ENCODE data around the gene RXRA. TPM values are rescaled to one million over a fixed set of nuclear protein-coding genes. Genes with fewer than 3 reads are reported as not detected.

RXRA gene
- total and polyA plus RNA-seq, 2 donors (not counting 1 experiment from before 2014, with no cell fraction given): 2.6 to 6.8 TPM

GRCh38 chr9:134356496-134357470 is 30.5 kb downstream of the RXRA start:
- Histone ChIP-seq H3K27me3 (replicated peaks in 1 of 4; ENCODE audit: control extremely low read depth in 1 of 4, control insufficient read depth in 3 of 4, insufficient read depth in 4 of 4, low read length in 3 of 4) (no peaks in the 10 kb centered on the region), H3K9me3 (ENCODE audit: control extremely low read depth in 1 of 3, control insufficient read depth in 2 of 3, insufficient read depth in 1 of 3, low read length in 2 of 3) (no peaks in the 10 kb centered on the region), H3K4me3 (ENCODE audit: control extremely low read depth in 1 of 5, extremely low read depth in 1 of 5, insufficient read depth in 1 of 5, low read depth in 2 of 5, low read length in 4 of 5) (no peak overlapping the region), H3K36me3 (replicated peaks in 1 of 2; ENCODE audit: control extremely low read depth in 1 of 2, control insufficient read depth in 1 of 2, extremely low read depth in 1 of 2, insufficient read depth in 2 of 2, low read length in 1 of 2) (no peaks in the 10 kb centered on the region), H3K79me2 (ENCODE audit: control insufficient read depth, insufficient read depth, low read length) (no peaks in the 10 kb centered on the region), H2AFZ (ENCODE audit: insufficient read depth, low read depth, low read length, poor library complexity, severe bottlenecking) (no peak overlapping the region), H4K20me1 (ENCODE audit: control insufficient read depth, insufficient read depth, low read length, poor library complexity, severe bottlenecking) (no peaks in the 10 kb centered on the region), H3K4me2 (replicated peaks; ENCODE audit: low read depth, low read length, poor library complexity, severe bottlenecking) (no peak overlapping the region), H3K9ac (ENCODE audit: low read length) (no peak overlapping the region), H3K4me1 (ENCODE audit: control insufficient read depth in 2 of 2, insufficient read depth in 2 of 2, low read length in 2 of 2) (no peaks in the 10 kb centered on the region), H3K27ac (ENCODE audit: low read length in 2 of 2) (no peak overlapping the region)
- Mint-ChIP-seq H3K27me3 (no peaks in the 10 kb centered on the region), H3K4me3 (no peak overlapping the region), H3K4me1 (no peaks in the 10 kb centered on the region), H3K9me3 (ENCODE audit: insufficient read depth) (no peaks in the 10 kb centered on the region), H3K27ac (no peak overlapping the region)
- TF ChIP-seq EZH2 (IDR thresholded peaks at IDR 0.05; ENCODE audit: borderline replicate concordance, insufficient read depth, low read depth, low read length, poor library complexity, severe bottlenecking) (no peak), CTCF (IDR thresholded peaks at IDR 0.05) (no peak)
- ChIA-PET CTCF (no interaction called here), POLR2A (no interaction called here)
- ATAC-seq (ENCODE audit: low read depth) (no peak), DNase-seq (no peak)
- intact Hi-C loops (cut with micrococcal nuclease): no loop called here
- 91% methylated on average over 26 of the region's 29 CpGs for WGBS (ENCODE audit: insufficient coverage)

DNA sequence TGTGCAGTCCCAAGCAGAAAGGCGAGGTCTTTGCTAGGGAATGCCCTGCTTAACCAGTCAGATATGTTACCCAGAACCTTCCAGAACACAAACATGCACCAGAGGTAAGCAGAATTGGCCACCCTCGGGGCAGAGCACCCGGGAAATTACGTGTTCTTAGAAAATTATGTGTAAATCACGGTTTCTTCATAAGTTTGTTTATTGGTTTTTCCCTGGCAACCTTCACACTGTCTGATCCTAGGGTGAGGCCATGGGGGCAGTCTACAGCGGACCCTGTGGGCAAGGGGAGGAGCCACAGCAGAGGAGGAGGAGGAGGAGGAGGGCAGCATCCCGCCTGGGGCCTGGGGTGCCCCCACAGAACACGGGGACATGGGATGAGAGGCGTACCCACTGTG is 31.4 kb downstream of the RXRA start:
- Mint-ChIP-seq H3K4me1 (no peaks in the 10 kb centered on the region), H3K27me3 (no peaks in the 10 kb centered on the region), H3K4me3 (no peak overlapping the region), H3K9me3 (ENCODE audit: insufficient read depth) (no peaks in the 10 kb centered on the region), H3K27ac (no peak overlapping the region)
- no peak for ATAC-seq (ENCODE audit: low read depth)
- Histone ChIP-seq H2AFZ (ENCODE audit: insufficient read depth, low read depth, low read length, poor library complexity, severe bottlenecking) (no peak overlapping the region), H3K36me3 (replicated peaks in 1 of 2; ENCODE audit: control extremely low read depth in 1 of 2, control insufficient read depth in 1 of 2, extremely low read depth in 1 of 2, insufficient read depth in 2 of 2, low read length in 1 of 2) (no peaks in the 10 kb centered on the region), H3K9ac (ENCODE audit: low read length) (no peak overlapping the region), H4K20me1 (ENCODE audit: control insufficient read depth, insufficient read depth, low read length, poor library complexity, severe bottlenecking) (no peaks in the 10 kb centered on the region), H3K4me3 (ENCODE audit: control extremely low read depth in 1 of 5, extremely low read depth in 1 of 5, insufficient read depth in 1 of 5, low read depth in 2 of 5, low read length in 4 of 5) (no peak overlapping the region), H3K9me3 (ENCODE audit: control extremely low read depth in 1 of 3, control insufficient read depth in 2 of 3, insufficient read depth in 1 of 3, low read length in 2 of 3) (no peaks in the 10 kb centered on the region), H3K79me2 (ENCODE audit: control insufficient read depth, insufficient read depth, low read length) (no peaks in the 10 kb centered on the region), H3K27me3 (replicated peaks in 1 of 4; ENCODE audit: control extremely low read depth in 1 of 4, control insufficient read depth in 3 of 4, insufficient read depth in 4 of 4, low read length in 3 of 4) (no peaks in the 10 kb centered on the region), H3K4me1 (ENCODE audit: control insufficient read depth in 2 of 2, insufficient read depth in 2 of 2, low read length in 2 of 2) (no peaks in the 10 kb centered on the region), H3K4me2 (replicated peaks; ENCODE audit: low read depth, low read length, poor library complexity, severe bottlenecking) (no peak overlapping the region), H3K27ac (ENCODE audit: low read length in 2 of 2) (no peak overlapping the region)
- ChIA-PET CTCF (no interaction called here), POLR2A (no interaction called here)
- TF ChIP-seq CTCF (IDR thresholded peaks at IDR 0.05): no peak
- TF ChIP-seq EZH2 (IDR thresholded peaks at IDR 0.05; ENCODE audit: borderline replicate concordance, insufficient read depth, low read depth, low read length, poor library complexity, severe bottlenecking): no peak
- DNase-seq: no peak
- intact Hi-C loops (cut with micrococcal nuclease): no loop called here
- WGBS (ENCODE audit: insufficient coverage): 83% methylated on average over 7 of the region's 9 CpGs
